Naive thymus-derived CD4-positive, alpha-beta T cell (primary cell): ENCODE measurements around the gene SLC12A4. TPM values are rescaled to one million over a fixed set of nuclear protein-coding genes. Genes with fewer than 3 reads are reported as not detected.

Experiments used
- ATAC-seq: fragments of 150-1000 bp; cut with Tn5 transposase; 2 replicates; pipeline ENCODE4 v1.10.0; 2021; ENCODE audit warnings: mild to moderate bottlenecking, moderate library complexity
- CTCF ChIA-PET: fragments of 350-600 bp; sonication (Branson Sonifier 250); formaldehyde crosslinking; loops from one replicate; lab custom pipeline; 2021; ENCODE audit warnings: antibody characterized with exemption; lab: Charles Lee
- POLR2A ChIA-PET: fragments of 350-600 bp; sonication (Branson Sonifier 250); formaldehyde crosslinking; loops from one replicate; lab custom pipeline; 2021; ENCODE audit warnings: antibody characterized with exemption, inconsistent platforms; lab: Charles Lee
- DNase-seq, 9 donors: peaks; one replicate each; pipeline versions ENCODE4 v3.0.0 to v3.0.0-alpha.2; 2020 to 2022; ENCODE audit warnings: mixed read lengths in 1 of 9
- H3K27ac ChIP-seq: one replicate; pipeline ENCODE4 v1.7.0; 2013; ENCODE audit warnings: mild to moderate bottlenecking, low read depth, low read length, moderate library complexity
- H3K27me3 ChIP-seq, 2 donors: one replicate each; pipeline ENCODE4 v1.7.0; 2013; ENCODE audit warnings: low read length in 2 of 2, mild to moderate bottlenecking in 2 of 2, moderate library complexity in 2 of 2; ENCODE audit not compliant: control insufficient read depth in 2 of 2, insufficient read depth in 2 of 2
- H3K36me3 ChIP-seq, 3 experiments: 1 replicate in 2 of 3; 2 replicates in 1 of 3; pipeline ENCODE4 v1.7.0; 2013; ENCODE audit warnings: low read length in 3 of 3, mild to moderate bottlenecking in 3 of 3, moderate library complexity in 1 of 3; ENCODE audit not compliant: insufficient read depth in 3 of 3, control insufficient read depth in 2 of 3
- H3K4me1 ChIP-seq, 2 donors: one replicate each; pipeline ENCODE4 v1.7.0; 2013; ENCODE audit warnings: low read length in 2 of 2, mild to moderate bottlenecking in 2 of 2, moderate library complexity in 1 of 2; ENCODE audit not compliant: control insufficient read depth in 2 of 2, insufficient read depth in 2 of 2
- H3K4me3 ChIP-seq: 2 replicates; pipeline ENCODE4 v1.7.0; 2013; ENCODE audit warnings: mild to moderate bottlenecking, low read length
- H3K9me3 ChIP-seq, 3 experiments: 1 replicate in 2 of 3; 2 replicates in 1 of 3; pipeline ENCODE4 v1.7.0; 2013; ENCODE audit warnings: low read length in 3 of 3; ENCODE audit not compliant: control insufficient read depth in 2 of 3
- H3K27ac Mint-ChIP-seq, 9 donors: one replicate each; pipeline ENCODE4 v1.8.0; 2020 to 2022; ENCODE audit warnings: mixed read lengths in 9 of 9, mild to moderate bottlenecking in 8 of 9, moderate library complexity in 5 of 9, inconsistent platforms in 2 of 9
- H3K27me3 Mint-ChIP-seq, 5 donors: one replicate each; pipeline ENCODE4 v1.8.0; 2021 to 2022; ENCODE audit warnings: mixed read lengths in 5 of 5, mild to moderate bottlenecking in 1 of 5
- H3K36me3 Mint-ChIP-seq, 5 donors: one replicate each; pipeline ENCODE4 v1.8.0; 2020 to 2022; ENCODE audit warnings: mixed read lengths in 5 of 5, mild to moderate bottlenecking in 3 of 5, inconsistent platforms in 1 of 5
- H3K4me1 Mint-ChIP-seq, 7 donors: one replicate each; pipeline ENCODE4 v1.8.0; 2020 to 2022; ENCODE audit warnings: mixed read lengths in 7 of 7, mild to moderate bottlenecking in 3 of 7, inconsistent platforms in 1 of 7
- H3K4me3 Mint-ChIP-seq, 10 donors: one replicate each; pipeline ENCODE4 v1.8.0; 2020 to 2022; ENCODE audit warnings: mild to moderate bottlenecking in 10 of 10, mixed read lengths in 10 of 10, moderate library complexity in 6 of 10, inconsistent platforms in 2 of 10
- H3K9me3 Mint-ChIP-seq, 11 donors: one replicate each; pipeline ENCODE4 v1.8.0; 2020 to 2022; ENCODE audit warnings: mixed read lengths in 11 of 11, mild to moderate bottlenecking in 4 of 11, inconsistent platforms in 1 of 11, moderate library complexity in 1 of 11
- intact Hi-C, 2 donors: fragments of 100-400 bp; cut with micrococcal nuclease; formaldehyde crosslinking; loops; one replicate each; pipeline ENCODE4 v1.15.1; 2023
- polyA plus RNA-seq, 2 donors: library from polyadenylated mRNA; unstranded; fragments of 300-500 nt; fragmentation: Illumina TruSeq; gene quantifications; one replicate each; pipeline ENCODE4 v1.2.3, GENCODE V29; 2021
- total RNA-seq, 6 experiments: library from RNA in 5 of 6; stranded (reverse) in 5 of 6; gene quantifications; 1 replicate in 5 of 6; 2 replicates in 1 of 6; pipeline ENCODE4 v1.2.3 and lab custom pipeline; 2021 to 2026

Gene SLC12A4
- total and polyA plus RNA-seq, 7 experiments from 2014 or later = 3.8 to 44.4 (median 28.1) TPM

GRCh38 chr16:67963662-67964321 lies 4.6 kb downstream of the SLC12A4 start:
- no peak overlapping the region for H3K4me3 ChIP-seq
- H3K9me3 Mint-ChIP-seq = no peaks in the 10 kb centered on the region
- H3K27ac Mint-ChIP-seq = no peak overlapping the region
- H3K4me1 Mint-ChIP-seq = peaks cover 13 to 40% (median 22%) of the 10 kb centered on the region in 7 donors
- H3K27me3 Mint-ChIP-seq = no peaks in the 10 kb centered on the region
- intact Hi-C loops = no loop called here
- ATAC-seq (no peak), DNase-seq (no peak)
- H3K27ac ChIP-seq = no peak overlapping the region
- POLR2A ChIA-PET = interaction anchor here (0.8 kb wide), 1 partner anchor 9 kb away, joined by 3 read pairs; no protein-coding TSS in a partner anchor
- peaks cover 2 to 21% (median 4%) of the 10 kb centered on the region in 5 donors for H3K36me3 Mint-ChIP-seq
- peaks cover 10 to 14% of the 10 kb centered on the region in 2 donors for H3K4me1 ChIP-seq
- no peaks in the 10 kb centered on the region for H3K27me3 ChIP-seq
- no peaks in the 10 kb centered on the region for H3K9me3 ChIP-seq
- CTCF ChIA-PET = no interaction called here
- no peak overlapping the region for H3K4me3 Mint-ChIP-seq
- H3K36me3 ChIP-seq = peaks cover 0 to 42% (median 5%) of the 10 kb centered on the region in 3 experiments

- H3K4me3 Mint-ChIP-seq = no peak overlapping the region
- H3K36me3 Mint-ChIP-seq = peaks cover 3 to 24% (median 8%) of the 10 kb centered on the region in 5 donors
- peaks cover 0 to 44% (median 5%) of the 10 kb centered on the region in 3 experiments for H3K36me3 ChIP-seq
- H3K9me3 Mint-ChIP-seq = no peaks in the 10 kb centered on the region
- POLR2A ChIA-PET = no interaction called here
- H3K27me3 Mint-ChIP-seq = no peaks in the 10 kb centered on the region
- H3K4me3 ChIP-seq = no peak overlapping the region
- no peak overlapping the region for H3K27ac ChIP-seq
- intact Hi-C loops = no loop called here
- peaks cover 10 to 14% of the 10 kb centered on the region in 2 donors for H3K4me1 ChIP-seq
- ATAC-seq = no peak
- H3K27ac Mint-ChIP-seq = peak overlapping the region in 3 of 9 donors; percentile 28 to 65 (median 51)
- no peak for DNase-seq
- peaks cover 13 to 40% (median 22%) of the 10 kb centered on the region in 7 donors for H3K4me1 Mint-ChIP-seq
- CTCF ChIA-PET = interaction anchor here (0.5 kb wide), 1 partner anchor 148 kb away, joined by 4 read pairs; no protein-coding TSS in a partner anchor
- H3K9me3 ChIP-seq = no peaks in the 10 kb centered on the region
- H3K27me3 ChIP-seq = no peaks in the 10 kb centered on the region
Measured at GRCh38 chr16:67963292-67963661, 5.2 kb downstream of the SLC12A4 start.

GRCh38 chr16:67962135-67962534 lies 6.3 kb downstream of the SLC12A4 start:
- no peaks in the 10 kb centered on the region for H3K27me3 ChIP-seq
- no peaks in the 10 kb centered on the region for H3K27me3 Mint-ChIP-seq
- peak overlapping the region in 1 of 9 donors; percentile 65 for H3K27ac Mint-ChIP-seq
- POLR2A ChIA-PET = interaction anchor here (0.8 kb wide), 1 partner anchor 9 kb away, joined by 3 read pairs; no protein-coding TSS in a partner anchor
- no peak for DNase-seq
- no peak overlapping the region for H3K27ac ChIP-seq
- H3K36me3 Mint-ChIP-seq = peaks cover 3 to 28% (median 9%) of the 10 kb centered on the region in 5 donors
- H3K36me3 ChIP-seq = peaks cover 0 to 44% (median 5%) of the 10 kb centered on the region in 3 experiments
- H3K4me3 ChIP-seq = no peak overlapping the region
- no peak for ATAC-seq
- CTCF ChIA-PET = interaction anchor here (0.5 kb wide), 1 partner anchor 365 kb away, joined by 3 read pairs; no protein-coding TSS in a partner anchor
- H3K4me1 ChIP-seq = peaks cover 5 to 8% of the 10 kb centered on the region in 2 donors
- H3K4me1 Mint-ChIP-seq = peaks cover 6 to 32% (median 18%) of the 10 kb centered on the region in 7 donors
- H3K9me3 Mint-ChIP-seq = no peaks in the 10 kb centered on the region
- H3K4me3 Mint-ChIP-seq = no peak overlapping the region
- no peaks in the 10 kb centered on the region for H3K9me3 ChIP-seq
- intact Hi-C loops = no loop called here

- no peaks in the 10 kb centered on the region for H3K9me3 Mint-ChIP-seq
- CTCF ChIA-PET = interaction anchor here (0.5 kb wide), 1 partner anchor 365 kb away, joined by 3 read pairs; no protein-coding TSS in a partner anchor
- peaks cover 5 to 27% (median 12%) of the 10 kb centered on the region in 7 donors for H3K4me1 Mint-ChIP-seq
- no peak for DNase-seq
- ATAC-seq = no peak
- no peaks in the 10 kb centered on the region for H3K27me3 Mint-ChIP-seq
- H3K27me3 ChIP-seq = no peaks in the 10 kb centered on the region
- H3K9me3 ChIP-seq = no peaks in the 10 kb centered on the region
- H3K36me3 Mint-ChIP-seq = peaks cover 3 to 28% (median 9%) of the 10 kb centered on the region in 5 donors
- intact Hi-C loops = no loop called here
- POLR2A ChIA-PET = no interaction called here
- peaks cover 0 to 2% of the 10 kb centered on the region in 2 donors for H3K4me1 ChIP-seq
- H3K27ac ChIP-seq = no peak overlapping the region
- H3K27ac Mint-ChIP-seq = no peak overlapping the region
- peaks cover 0 to 44% (median 5%) of the 10 kb centered on the region in 3 experiments for H3K36me3 ChIP-seq
- H3K4me3 ChIP-seq = no peak overlapping the region
- H3K4me3 Mint-ChIP-seq = no peak overlapping the region
Measured at GRCh38 chr16:67961551-67961957, 6.9 kb downstream of the SLC12A4 start.

- no peaks in the 10 kb centered on the region for H3K27me3 Mint-ChIP-seq
- H3K36me3 Mint-ChIP-seq = peaks cover 3 to 28% (median 9%) of the 10 kb centered on the region in 5 donors
- ATAC-seq = no peak
- peaks cover 0 to 44% (median 5%) of the 10 kb centered on the region in 3 experiments for H3K36me3 ChIP-seq
- H3K4me1 Mint-ChIP-seq = peaks cover 0 to 10% (median 6%) of the 10 kb centered on the region in 7 donors
- no peak overlapping the region for H3K27ac Mint-ChIP-seq
- no peak overlapping the region for H3K4me3 ChIP-seq
- POLR2A ChIA-PET = no interaction called here
- no peaks in the 10 kb centered on the region for H3K9me3 Mint-ChIP-seq
- no peak overlapping the region for H3K27ac ChIP-seq
- CTCF ChIA-PET = interaction anchor here (0.6 kb wide), 1 partner anchor 46 kb away, joined by 3 read pairs; no protein-coding TSS in a partner anchor
- no peaks in the 10 kb centered on the region for H3K27me3 ChIP-seq
- intact Hi-C loops = no loop called here
- H3K4me1 ChIP-seq = no peaks in the 10 kb centered on the region
- DNase-seq = no peak
- H3K4me3 Mint-ChIP-seq = no peak overlapping the region
- H3K9me3 ChIP-seq = no peaks in the 10 kb centered on the region
Measured at GRCh38 chr16:67959536-67960329, 8.7 kb downstream of the SLC12A4 start.

GRCh38 chr16:67957622-67958021 lies 10.8 kb downstream of the SLC12A4 start:
- Histone ChIP-seq H3K4me3 (no peak overlapping the region), H3K27ac (no peak overlapping the region), H3K9me3 (no peaks in the 10 kb centered on the region), H3K27me3 (no peaks in the 10 kb centered on the region), H3K4me1 (no peaks in the 10 kb centered on the region), H3K36me3 (peaks cover 0 to 43% (median 5%) of the 10 kb centered on the region in 3 experiments)
- Mint-ChIP-seq H3K27me3 (no peaks in the 10 kb centered on the region), H3K36me3 (peaks cover 3 to 23% (median 9%) of the 10 kb centered on the region in 5 donors), H3K9me3 (no peaks in the 10 kb centered on the region), H3K4me1 (peaks cover 0 to 9% (median 0%) of the 10 kb centered on the region in 7 donors), H3K4me3 (no peak overlapping the region), H3K27ac (no peak overlapping the region)
- ATAC-seq (no peak), DNase-seq (no peak)
- CTCF ChIA-PET = no interaction called here
- intact Hi-C loops = no loop called here
- POLR2A ChIA-PET = interaction anchor here (1.5 kb wide), 1 partner anchor 9 kb away, joined by 4 read pairs; no protein-coding TSS in a partner anchor
